Loucy (cell line): ENCODE measurements around the gene MISP3.

ENCODE experiments used
- EZH2phosphoT487 ChIP-seq: fragments of 200-600 bp; IDR thresholded peaks from 2 replicates; pipeline ENCODE4 v1.6.1; 2018; ENCODE audit warnings: antibody characterized with exemption, mild to moderate bottlenecking, moderate library complexity, borderline replicate concordance
- TF ChIP-seq, protein P1 (sequence below): fragments of 200-600 bp; sonication (generic); conservative IDR thresholded peaks from 2 replicates; pipeline ENCODE4 v1.5.1; 2014; ENCODE audit warnings: mild to moderate bottlenecking, antibody characterized with exemption, low read length

DNA sequence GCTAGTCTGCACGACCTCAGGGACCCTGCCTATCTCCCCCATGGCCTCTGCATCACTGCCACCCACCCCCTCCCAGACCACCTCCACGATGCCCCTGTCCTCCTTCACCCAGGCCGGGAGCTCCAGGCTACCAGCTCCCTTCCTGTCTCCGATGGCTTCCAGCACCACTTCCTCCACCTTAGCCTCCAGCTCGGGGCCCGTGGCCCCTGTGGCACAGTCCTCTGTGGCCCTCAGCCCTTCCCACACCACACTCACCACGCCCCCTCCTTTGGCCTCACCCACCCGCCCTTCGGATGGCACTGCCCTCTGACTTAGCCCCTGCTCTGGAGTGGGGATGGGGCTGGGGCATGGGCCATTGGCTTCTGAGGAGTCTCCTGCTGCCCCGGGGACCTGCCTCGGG, 17.9 kb upstream of the MISP3 start:
- TF ChIP-seq, protein P1, sequence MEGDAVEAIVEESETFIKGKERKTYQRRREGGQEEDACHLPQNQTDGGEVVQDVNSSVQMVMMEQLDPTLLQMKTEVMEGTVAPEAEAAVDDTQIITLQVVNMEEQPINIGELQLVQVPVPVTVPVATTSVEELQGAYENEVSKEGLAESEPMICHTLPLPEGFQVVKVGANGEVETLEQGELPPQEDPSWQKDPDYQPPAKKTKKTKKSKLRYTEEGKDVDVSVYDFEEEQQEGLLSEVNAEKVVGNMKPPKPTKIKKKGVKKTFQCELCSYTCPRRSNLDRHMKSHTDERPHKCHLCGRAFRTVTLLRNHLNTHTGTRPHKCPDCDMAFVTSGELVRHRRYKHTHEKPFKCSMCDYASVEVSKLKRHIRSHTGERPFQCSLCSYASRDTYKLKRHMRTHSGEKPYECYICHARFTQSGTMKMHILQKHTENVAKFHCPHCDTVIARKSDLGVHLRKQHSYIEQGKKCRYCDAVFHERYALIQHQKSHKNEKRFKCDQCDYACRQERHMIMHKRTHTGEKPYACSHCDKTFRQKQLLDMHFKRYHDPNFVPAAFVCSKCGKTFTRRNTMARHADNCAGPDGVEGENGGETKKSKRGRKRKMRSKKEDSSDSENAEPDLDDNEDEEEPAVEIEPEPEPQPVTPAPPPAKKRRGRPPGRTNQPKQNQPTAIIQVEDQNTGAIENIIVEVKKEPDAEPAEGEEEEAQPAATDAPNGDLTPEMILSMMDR: no peak
- TF ChIP-seq EZH2phosphoT487: no peak
